HEK293T (cell line): ENCODE data around the gene HEMK1.

Experiments used
- ARNT ChIP-seq: fragments of 450-650 bp; IDR thresholded peaks from 2 replicates; pipeline ENCODE4 v1.6.1; 2017; ENCODE audit warnings: mild to moderate bottlenecking
- BHLHE40 ChIP-seq: fragments of 450-650 bp; IDR thresholded peaks from 2 replicates; pipeline ENCODE4 v1.6.1; 2016; ENCODE audit warnings: mild to moderate bottlenecking, moderate library complexity, borderline replicate concordance
- ELF4 ChIP-seq: fragments of 450-650 bp; IDR thresholded peaks from 2 replicates; pipeline ENCODE4 v1.6.1; 2017; ENCODE audit warnings: antibody characterized with exemption
- FOXA1 ChIP-seq: fragments of 450-650 bp; IDR thresholded peaks from 2 replicates; pipeline ENCODE4 v1.6.1; 2016; ENCODE audit warnings: mild to moderate bottlenecking
- LEF1 ChIP-seq: fragments of 450-650 bp; IDR thresholded peaks from 2 replicates; pipeline ENCODE4 v1.6.1; 2017; ENCODE audit warnings: mild to moderate bottlenecking, borderline replicate concordance
- NFRKB ChIP-seq: fragments of 450-650 bp; IDR thresholded peaks from 2 replicates; pipeline ENCODE4 v1.6.1; 2016; ENCODE audit warnings: mild to moderate bottlenecking, moderate library complexity
- SP1 ChIP-seq: fragments of 450-650 bp; IDR thresholded peaks from 2 replicates; pipeline ENCODE4 v1.6.1; 2017
- SUZ12 ChIP-seq: fragments of 450-650 bp; IDR thresholded peaks from 2 replicates; pipeline ENCODE4 v1.6.1; 2016; ENCODE audit warnings: mild to moderate bottlenecking
- TARDBP ChIP-seq: fragments of 450-650 bp; IDR thresholded peaks from 2 replicates; pipeline ENCODE4 v1.6.1; 2016

DNA sequence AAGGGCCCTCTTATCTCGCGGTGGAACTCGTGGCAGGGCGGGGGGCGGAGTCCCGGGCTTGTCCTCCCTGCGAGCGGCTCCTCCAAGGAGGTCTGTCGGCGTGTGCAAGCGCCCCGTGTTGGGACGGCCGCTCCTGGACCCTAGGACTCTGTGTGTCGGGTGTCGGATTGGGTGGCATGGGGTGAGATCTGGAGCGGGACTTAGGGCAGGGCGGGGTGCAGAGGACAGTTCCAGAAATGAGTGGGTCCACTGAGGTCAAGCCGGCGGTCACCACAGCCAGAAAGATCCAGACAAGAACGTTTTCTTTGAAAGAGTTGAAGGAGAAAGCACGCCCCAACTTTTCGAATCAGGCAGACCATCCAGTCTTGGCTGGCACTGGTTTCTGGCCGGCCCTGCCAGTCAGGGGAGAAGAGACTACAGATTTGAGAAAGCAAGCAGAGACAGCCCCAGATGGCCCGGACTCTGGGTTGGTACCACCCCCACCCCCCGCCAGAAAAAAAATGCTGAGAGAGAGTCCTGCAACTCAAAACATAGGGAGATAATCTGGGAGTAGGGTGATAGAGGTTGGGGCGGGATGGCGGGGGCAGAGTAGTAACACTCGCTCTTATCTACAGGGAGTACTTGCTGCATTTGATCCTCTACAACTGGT, 43.0 kb downstream of the HEMK1 start:
- TF ChIP-seq NFRKB (no peak), TARDBP (no peak), BHLHE40 (no peak), LEF1 (no peak), ARNT (no peak), SP1 (no peak), FOXA1 (no peak), SUZ12 (no peak), ELF4 (no peak)
